K562 (cell line): ENCODE measurements around the gene FDPS. TPM values are rescaled to one million over a fixed set of nuclear protein-coding genes. Genes with fewer than 3 reads are reported as not detected.

Experiments
- ARHGAP35 ChIP-seq: fragments of 450-650 bp; IDR thresholded peaks from 2 replicates; pipeline ENCODE4 v1.6.1; 2018; ENCODE audit not compliant: partially characterized antibody
- CHCHD3 ChIP-seq: fragments of 250-450 bp; sonication (Bioruptor Pico); IDR thresholded peaks from 2 replicates; pipeline ENCODE4 v2.1.2; 2022; ENCODE audit warnings: mild to moderate bottlenecking
- ELK3 ChIP-seq: fragments of 450-650 bp; formaldehyde crosslinking; IDR thresholded peaks from 2 replicates; pipeline ENCODE4 v1.4.0; 2020; ENCODE audit warnings: mild to moderate bottlenecking
- MCM3 ChIP-seq: fragments of 450-650 bp; IDR thresholded peaks from 2 replicates; pipeline ENCODE4 v1.6.1; 2016
- RBM14 ChIP-seq: fragments of 200-400 bp; formaldehyde crosslinking; IDR thresholded peaks from 2 replicates; pipeline ENCODE4 v1.6.1; 2018; ENCODE audit warnings: low read depth, mild to moderate bottlenecking, low read length, moderate library complexity, borderline replicate concordance; ENCODE audit not compliant: insufficient read depth
- RREB1 ChIP-seq: fragments of 250-450 bp; sonication (Bioruptor Pico); IDR thresholded peaks from 2 replicates; pipeline ENCODE4 v1.4.0; 2020
- SFPQ ChIP-seq: fragments of 200-400 bp; formaldehyde crosslinking; IDR thresholded peaks from 2 replicates; pipeline ENCODE4 v1.6.1; 2017; ENCODE audit warnings: mild to moderate bottlenecking, low read depth, low read length, moderate library complexity
- SIRT6 ChIP-seq: IDR thresholded peaks from one replicate; pipeline ENCODE4 v1.6.1; 2012; ENCODE audit warnings: low read depth, mild to moderate bottlenecking, control low read depth, inconsistent platforms, low read length, moderate library complexity
- SLC30A9 ChIP-seq: fragments of 250-450 bp; sonication (Bioruptor Pico); IDR thresholded peaks from 2 replicates; pipeline ENCODE4 v1.8.0; 2022; ENCODE audit warnings: mild to moderate bottlenecking, moderate library complexity
- SNIP1 ChIP-seq: fragments of 450-650 bp; IDR thresholded peaks from 2 replicates; pipeline ENCODE4 v1.7.1; 2017; ENCODE audit warnings: low read depth, mild to moderate bottlenecking
- SRSF1 ChIP-seq: fragments of 200-400 bp; formaldehyde crosslinking; IDR thresholded peaks from 2 replicates; pipeline ENCODE4 v1.6.1; 2017; ENCODE audit warnings: mild to moderate bottlenecking, low read depth, low read length, moderate library complexity
- TAF7 ChIP-seq: fragments of 450-650 bp; IDR thresholded peaks from 2 replicates; pipeline ENCODE4 v1.6.1; 2016; ENCODE audit warnings: missing genetic modification characterization, missing compliant biosample characterization
- ZNF280A ChIP-seq: fragments of 450-650 bp; IDR thresholded peaks from 2 replicates; pipeline ENCODE4 v1.6.1; 2018; ENCODE audit warnings: mild to moderate bottlenecking, low read depth; ENCODE audit not compliant: partially characterized antibody
- ZNF384 ChIP-seq: IDR thresholded peaks from 2 replicates; pipeline ENCODE4 v1.6.1; 2012; ENCODE audit warnings: low read depth, low read length, improper control_type of control experiment
- polyA plus RNA-seq, 8 experiments: library from polyadenylated mRNA; depleted of rRNA in 4 of 8; stranded (reverse) in 5 of 8; unstranded in 3 of 8; fragments of >200 nt; fragmentation: Nextera tagmentation in 2 of 8; fragmentation: Illumina TruSeq in 1 of 8; extraction: Ambion mirVana in 2 of 8; extraction: Trizol in 1 of 8; gene quantifications; 2 replicates each; pipeline versions ENCODE4 v1.2.1 to v1.2.3, GENCODE V29; 2011 to 2014; ENCODE audit warnings: inconsistent platforms in 1 of 8, missing spikeins in 1 of 8
- total RNA-seq, 7 experiments: library from RNA; depleted of rRNA in 6 of 7; stranded (reverse); fragments of >200 nt in 6 of 7; fragmentation: Illumina TruSeq in 2 of 7; extraction: Trizol in 2 of 7; gene quantifications; 2 replicates each; pipeline versions ENCODE4 v1.2.1 to v1.2.3, GENCODE V29; 2011 to 2021; ENCODE audit warnings: low replicate concordance in 1 of 7

Gene FDPS
- total and polyA plus RNA-seq, 9 of the 15 experiments (the other 6 are each of a cell fraction or from before 2014, with no cell fraction given) = 247 to 884 (median 360) TPM

- TF ChIP-seq ELK3 (CRISPR knock-in tag) = peak; percentile 84; the same call in 1 of the 2 replicates
- TF ChIP-seq SLC30A9 (CRISPR knock-in tag) = no peak
- no peak for TF ChIP-seq TAF7 (tag)
- TF ChIP-seq ZNF384 = no peak
- no peak for TF ChIP-seq ZNF280A
- TF ChIP-seq SNIP1 = peak; percentile 85
- TF ChIP-seq SFPQ = no peak
- no peak for TF ChIP-seq ARHGAP35
- no peak; the same call in 1 of the 2 replicates for TF ChIP-seq CHCHD3 (CRISPR knock-in tag)
- peak; percentile 40; the same call in 1 of the 2 replicates for TF ChIP-seq RREB1 (CRISPR knock-in tag)
- no peak for TF ChIP-seq RBM14
- TF ChIP-seq SIRT6 = no peak
- no peak for TF ChIP-seq SRSF1
- TF ChIP-seq MCM3 = no peak
Observed at GRCh38 chr1:155261852-155262673, 46.6 kb upstream of the FDPS start, which contains the start of gene SCAMP3 (continued).
